Measurements from ENCODE around the gene COL25A1.

- TF ChIP-seq CTCF (IDR thresholded peaks at IDR 0.05) (no peak), POLR2A (IDR thresholded peaks at IDR 0.05) (no peak)
These were observed 118.4 kb downstream of the COL25A1 start for GRCh38 chr4:109183931-109184490.
